GM23338 (cell line): ENCODE results near the gene GATAD2A. TPM values are rescaled to one million over a fixed set of nuclear protein-coding genes. Genes with fewer than 3 reads are reported as not detected.

Experiments used
- ATAC-seq: fragments of 200-7000 bp; cut with Tn5 transposase; 3 replicates; pipeline ENCODE4 v1.9.1; 2020
- DNase-seq: peaks from one replicate; pipeline ENCODE4 v3.0.0-alpha.2; 2015; ENCODE audit warnings: low spot score
- H2AFZ ChIP-seq: fragments of 200-600 bp; sonication (generic); 2 replicates; pipeline ENCODE4 v1.8.0; 2016; ENCODE audit warnings: antibody characterized with exemption, mild to moderate bottlenecking, moderate library complexity
- H3F3A ChIP-seq: fragments of 200-600 bp; sonication (generic); replicated peaks from 2 replicates; pipeline ENCODE4 v1.8.0; 2017; ENCODE audit warnings: antibody characterized with exemption, mixed run types, low read depth
- H3K27ac ChIP-seq: fragments of 200-600 bp; sonication (generic); 2 replicates; pipeline ENCODE4 v1.6.1; 2016; ENCODE audit warnings: low read depth
- H3K27me3 ChIP-seq: fragments of 200-600 bp; sonication (generic); 2 replicates; pipeline ENCODE4 v1.8.0; 2016; ENCODE audit warnings: mild to moderate bottlenecking, mixed run types, moderate library complexity; ENCODE audit not compliant: insufficient read depth
- H3K36me3 ChIP-seq: fragments of 200-600 bp; sonication (generic); 2 replicates; pipeline ENCODE4 v1.8.0; 2016; ENCODE audit warnings: mild to moderate bottlenecking; ENCODE audit not compliant: insufficient read depth
- H3K4me1 ChIP-seq: fragments of 200-600 bp; sonication (generic); 2 replicates; pipeline ENCODE4 v1.8.0; 2016; ENCODE audit warnings: mild to moderate bottlenecking, moderate library complexity; ENCODE audit not compliant: insufficient read depth
- H3K4me2 ChIP-seq: fragments of 200-600 bp; sonication (generic); 2 replicates; pipeline ENCODE4 v1.7.1; 2017; ENCODE audit warnings: mixed run types
- H3K4me3 ChIP-seq: fragments of 200-600 bp; sonication (generic); 2 replicates; pipeline ENCODE4 v1.6.1; 2016; ENCODE audit warnings: mixed run types
- H3K79me2 ChIP-seq: fragments of 200-600 bp; sonication (generic); replicated peaks from 2 replicates; pipeline ENCODE4 v1.8.0; 2017; ENCODE audit warnings: mild to moderate bottlenecking; ENCODE audit not compliant: insufficient read depth
- H3K9me2 ChIP-seq: fragments of 200-600 bp; sonication (generic); 2 replicates; pipeline ENCODE4 v1.8.0; 2017; ENCODE audit not compliant: insufficient read depth
- H4K20me1 ChIP-seq: fragments of 200-600 bp; sonication (generic); replicated peaks from 2 replicates; pipeline ENCODE4 v1.8.0; 2017; ENCODE audit warnings: mild to moderate bottlenecking; ENCODE audit not compliant: insufficient read depth
- H3K27ac Mint-ChIP-seq: 2 replicates; pipeline ENCODE4 v1.8.0; 2020; ENCODE audit warnings: inconsistent platforms, mild to moderate bottlenecking, moderate library complexity, mixed read lengths
- H3K27me3 Mint-ChIP-seq: 3 replicates; pipeline ENCODE4 v1.8.0; 2022; ENCODE audit warnings: low read depth, mild to moderate bottlenecking, moderate library complexity, mixed read lengths, inconsistent platforms; ENCODE audit not compliant: insufficient read depth, poor library complexity
- H3K36me3 Mint-ChIP-seq: 3 replicates; pipeline ENCODE4 v1.8.0; 2021; ENCODE audit warnings: low read depth, mild to moderate bottlenecking, inconsistent platforms, moderate library complexity, mixed read lengths
- H3K4me1 Mint-ChIP-seq: 3 replicates; pipeline ENCODE4 v1.8.0; 2020; ENCODE audit warnings: mild to moderate bottlenecking, inconsistent platforms, mixed read lengths
- H3K4me3 Mint-ChIP-seq: 3 replicates; pipeline ENCODE4 v1.8.0; 2021; ENCODE audit warnings: moderate library complexity, mild to moderate bottlenecking, inconsistent platforms, mixed read lengths
- H3K9me3 Mint-ChIP-seq: 3 replicates; pipeline ENCODE4 v1.8.0; 2020; ENCODE audit warnings: moderate library complexity, mild to moderate bottlenecking, inconsistent platforms, mixed read lengths
- JUNB ChIP-seq: IDR thresholded peaks from one replicate; pipeline ENCODE4 v1.6.1; 2016; ENCODE audit warnings: antibody characterized with exemption; ENCODE audit not compliant: unreplicated experiment
- POLR2AphosphoS5 ChIP-seq: IDR thresholded peaks from 2 replicates; pipeline ENCODE4 v1.6.1; 2016; ENCODE audit warnings: antibody characterized with exemption, low read depth
- ZNF331 ChIP-seq: fragments of 250-450 bp; sonication (Bioruptor Pico); IDR thresholded peaks from 2 replicates; pipeline ENCODE4 v1.5.0; 2020; ENCODE audit warnings: low read depth, mild to moderate bottlenecking, moderate library complexity
- polyA plus RNA-seq: library from polyadenylated mRNA; unstranded; fragments of >200 nt; fragmentation: Nextera tagmentation; extraction: Ambion mirVana; gene quantifications from 2 replicates; pipeline ENCODE4 v1.2.1, GENCODE V29; 2016
- total RNA-seq: library from RNA; depleted of rRNA; stranded (reverse); fragments of >200 nt; shearing (Covaris generic); gene quantifications from 2 replicates; pipeline ENCODE4 v1.2.3, GENCODE V29; 2014
- TF ChIP-seq, protein P1 (sequence below), 2 experiments: fragments of 200-600 bp in 1 of 2; sonication (generic) in 1 of 2; conservative IDR thresholded peaks; 2 replicates each; pipeline versions ENCODE4 v1.5.1 to v1.6.1; 2016 to 2017; ENCODE audit warnings: antibody characterized with exemption in 2 of 2, low read depth in 2 of 2, mild to moderate bottlenecking in 2 of 2, moderate library complexity in 1 of 2
- TF ChIP-seq, protein P2 (sequence below): fragments of 250-450 bp; sonication (Bioruptor Pico); IDR thresholded peaks from 2 replicates; pipeline ENCODE4 v1.5.0; 2020; ENCODE audit warnings: mild to moderate bottlenecking, moderate library complexity

GATAD2A gene
- total and polyA plus RNA-seq, 2 experiments from 2014 or later: 40.0 to 151 TPM

DNA sequence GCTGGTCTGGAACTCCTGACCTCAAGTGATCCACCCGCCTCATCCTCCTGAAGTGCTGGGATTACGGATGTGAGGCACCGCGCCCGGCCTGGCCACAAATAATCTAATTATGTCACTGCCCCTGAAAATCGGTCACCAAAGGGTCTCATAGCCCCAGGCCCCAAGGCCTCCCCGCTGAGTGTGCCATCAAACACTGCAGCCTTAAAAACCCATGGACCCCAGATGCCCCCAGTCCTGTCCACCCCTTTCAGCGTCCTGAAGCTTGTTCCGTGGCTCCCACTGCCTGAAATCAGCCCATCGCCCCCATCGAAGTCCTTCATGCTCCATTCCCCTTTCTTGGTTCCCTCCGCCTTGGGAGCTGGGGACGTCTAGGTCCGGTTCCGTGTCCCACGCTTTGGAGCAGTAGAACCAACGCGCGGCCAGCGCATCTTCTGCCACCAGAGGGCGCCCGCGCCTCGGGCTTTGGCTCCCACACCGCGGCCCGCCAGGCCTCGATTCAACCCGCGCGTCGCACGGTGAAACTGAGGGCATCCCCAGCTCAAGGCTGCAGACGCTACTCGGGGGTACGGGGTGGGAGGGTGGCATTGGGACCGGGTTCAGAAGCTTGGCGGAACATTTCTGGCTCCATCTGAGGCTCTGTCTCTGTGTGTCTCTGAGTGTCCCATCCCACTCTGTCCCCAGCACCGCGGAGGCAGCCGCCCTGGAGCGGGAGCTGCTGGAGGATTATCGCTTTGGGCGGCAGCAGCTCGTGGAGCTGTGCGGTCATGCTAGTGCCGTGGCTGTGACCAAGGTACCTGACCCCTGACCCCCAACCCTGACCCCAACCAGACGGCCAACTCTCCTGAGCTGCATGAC lies 126.7 kb downstream of the GATAD2A start:
- Mint-ChIP-seq H3K27me3 (peaks cover 22% of the 10 kb centered on the region), H3K36me3 (peaks cover 21% of the 10 kb centered on the region), H3K27ac (0 out of 2 replicates have a peak overlapping the region, but pooled peaks have one; percentile 13), H3K4me3 (no peak overlapping the region; the same call in 2 of the 3 replicates), H3K4me1 (peaks cover 32% of the 10 kb centered on the region), H3K9me3 (no peaks in the 10 kb centered on the region)
- peaks cover 27% of the 10 kb centered on the region for H3F3A ChIP-seq
- no peak overlapping the region for H3K27ac ChIP-seq
- no peaks in the 10 kb centered on the region for H3K79me2 ChIP-seq
- no peaks in the 10 kb centered on the region for H3K9me2 ChIP-seq
- H3K27me3 ChIP-seq: 0 out of 2 replicates have a peak, but pooled peaks cover 3% of the 10 kb centered on the region
- DNase-seq (peak; percentile 94), ATAC-seq (peak; percentile 68)
- no peaks in the 10 kb centered on the region for H3K36me3 ChIP-seq
- H3K4me3 ChIP-seq: no peak overlapping the region
- no peak overlapping the region for H2AFZ ChIP-seq
- H3K4me2 ChIP-seq: peak overlapping the region; percentile 51; the same call in 1 of the 2 replicates
- H4K20me1 ChIP-seq: no peaks in the 10 kb centered on the region; the same call in 1 of the 2 replicates
- TF ChIP-seq, protein P1, sequence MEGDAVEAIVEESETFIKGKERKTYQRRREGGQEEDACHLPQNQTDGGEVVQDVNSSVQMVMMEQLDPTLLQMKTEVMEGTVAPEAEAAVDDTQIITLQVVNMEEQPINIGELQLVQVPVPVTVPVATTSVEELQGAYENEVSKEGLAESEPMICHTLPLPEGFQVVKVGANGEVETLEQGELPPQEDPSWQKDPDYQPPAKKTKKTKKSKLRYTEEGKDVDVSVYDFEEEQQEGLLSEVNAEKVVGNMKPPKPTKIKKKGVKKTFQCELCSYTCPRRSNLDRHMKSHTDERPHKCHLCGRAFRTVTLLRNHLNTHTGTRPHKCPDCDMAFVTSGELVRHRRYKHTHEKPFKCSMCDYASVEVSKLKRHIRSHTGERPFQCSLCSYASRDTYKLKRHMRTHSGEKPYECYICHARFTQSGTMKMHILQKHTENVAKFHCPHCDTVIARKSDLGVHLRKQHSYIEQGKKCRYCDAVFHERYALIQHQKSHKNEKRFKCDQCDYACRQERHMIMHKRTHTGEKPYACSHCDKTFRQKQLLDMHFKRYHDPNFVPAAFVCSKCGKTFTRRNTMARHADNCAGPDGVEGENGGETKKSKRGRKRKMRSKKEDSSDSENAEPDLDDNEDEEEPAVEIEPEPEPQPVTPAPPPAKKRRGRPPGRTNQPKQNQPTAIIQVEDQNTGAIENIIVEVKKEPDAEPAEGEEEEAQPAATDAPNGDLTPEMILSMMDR (conservative IDR thresholded peaks at IDR 0.05; ENCODE audit: low read depth in 2 of 2): peak; percentile 92 to 99
- no peak for TF ChIP-seq JUNB
- TF ChIP-seq POLR2AphosphoS5: peak; percentile 54
- no peak for TF ChIP-seq ZNF331 (CRISPR knock-in tag)
- TF ChIP-seq, protein P2, sequence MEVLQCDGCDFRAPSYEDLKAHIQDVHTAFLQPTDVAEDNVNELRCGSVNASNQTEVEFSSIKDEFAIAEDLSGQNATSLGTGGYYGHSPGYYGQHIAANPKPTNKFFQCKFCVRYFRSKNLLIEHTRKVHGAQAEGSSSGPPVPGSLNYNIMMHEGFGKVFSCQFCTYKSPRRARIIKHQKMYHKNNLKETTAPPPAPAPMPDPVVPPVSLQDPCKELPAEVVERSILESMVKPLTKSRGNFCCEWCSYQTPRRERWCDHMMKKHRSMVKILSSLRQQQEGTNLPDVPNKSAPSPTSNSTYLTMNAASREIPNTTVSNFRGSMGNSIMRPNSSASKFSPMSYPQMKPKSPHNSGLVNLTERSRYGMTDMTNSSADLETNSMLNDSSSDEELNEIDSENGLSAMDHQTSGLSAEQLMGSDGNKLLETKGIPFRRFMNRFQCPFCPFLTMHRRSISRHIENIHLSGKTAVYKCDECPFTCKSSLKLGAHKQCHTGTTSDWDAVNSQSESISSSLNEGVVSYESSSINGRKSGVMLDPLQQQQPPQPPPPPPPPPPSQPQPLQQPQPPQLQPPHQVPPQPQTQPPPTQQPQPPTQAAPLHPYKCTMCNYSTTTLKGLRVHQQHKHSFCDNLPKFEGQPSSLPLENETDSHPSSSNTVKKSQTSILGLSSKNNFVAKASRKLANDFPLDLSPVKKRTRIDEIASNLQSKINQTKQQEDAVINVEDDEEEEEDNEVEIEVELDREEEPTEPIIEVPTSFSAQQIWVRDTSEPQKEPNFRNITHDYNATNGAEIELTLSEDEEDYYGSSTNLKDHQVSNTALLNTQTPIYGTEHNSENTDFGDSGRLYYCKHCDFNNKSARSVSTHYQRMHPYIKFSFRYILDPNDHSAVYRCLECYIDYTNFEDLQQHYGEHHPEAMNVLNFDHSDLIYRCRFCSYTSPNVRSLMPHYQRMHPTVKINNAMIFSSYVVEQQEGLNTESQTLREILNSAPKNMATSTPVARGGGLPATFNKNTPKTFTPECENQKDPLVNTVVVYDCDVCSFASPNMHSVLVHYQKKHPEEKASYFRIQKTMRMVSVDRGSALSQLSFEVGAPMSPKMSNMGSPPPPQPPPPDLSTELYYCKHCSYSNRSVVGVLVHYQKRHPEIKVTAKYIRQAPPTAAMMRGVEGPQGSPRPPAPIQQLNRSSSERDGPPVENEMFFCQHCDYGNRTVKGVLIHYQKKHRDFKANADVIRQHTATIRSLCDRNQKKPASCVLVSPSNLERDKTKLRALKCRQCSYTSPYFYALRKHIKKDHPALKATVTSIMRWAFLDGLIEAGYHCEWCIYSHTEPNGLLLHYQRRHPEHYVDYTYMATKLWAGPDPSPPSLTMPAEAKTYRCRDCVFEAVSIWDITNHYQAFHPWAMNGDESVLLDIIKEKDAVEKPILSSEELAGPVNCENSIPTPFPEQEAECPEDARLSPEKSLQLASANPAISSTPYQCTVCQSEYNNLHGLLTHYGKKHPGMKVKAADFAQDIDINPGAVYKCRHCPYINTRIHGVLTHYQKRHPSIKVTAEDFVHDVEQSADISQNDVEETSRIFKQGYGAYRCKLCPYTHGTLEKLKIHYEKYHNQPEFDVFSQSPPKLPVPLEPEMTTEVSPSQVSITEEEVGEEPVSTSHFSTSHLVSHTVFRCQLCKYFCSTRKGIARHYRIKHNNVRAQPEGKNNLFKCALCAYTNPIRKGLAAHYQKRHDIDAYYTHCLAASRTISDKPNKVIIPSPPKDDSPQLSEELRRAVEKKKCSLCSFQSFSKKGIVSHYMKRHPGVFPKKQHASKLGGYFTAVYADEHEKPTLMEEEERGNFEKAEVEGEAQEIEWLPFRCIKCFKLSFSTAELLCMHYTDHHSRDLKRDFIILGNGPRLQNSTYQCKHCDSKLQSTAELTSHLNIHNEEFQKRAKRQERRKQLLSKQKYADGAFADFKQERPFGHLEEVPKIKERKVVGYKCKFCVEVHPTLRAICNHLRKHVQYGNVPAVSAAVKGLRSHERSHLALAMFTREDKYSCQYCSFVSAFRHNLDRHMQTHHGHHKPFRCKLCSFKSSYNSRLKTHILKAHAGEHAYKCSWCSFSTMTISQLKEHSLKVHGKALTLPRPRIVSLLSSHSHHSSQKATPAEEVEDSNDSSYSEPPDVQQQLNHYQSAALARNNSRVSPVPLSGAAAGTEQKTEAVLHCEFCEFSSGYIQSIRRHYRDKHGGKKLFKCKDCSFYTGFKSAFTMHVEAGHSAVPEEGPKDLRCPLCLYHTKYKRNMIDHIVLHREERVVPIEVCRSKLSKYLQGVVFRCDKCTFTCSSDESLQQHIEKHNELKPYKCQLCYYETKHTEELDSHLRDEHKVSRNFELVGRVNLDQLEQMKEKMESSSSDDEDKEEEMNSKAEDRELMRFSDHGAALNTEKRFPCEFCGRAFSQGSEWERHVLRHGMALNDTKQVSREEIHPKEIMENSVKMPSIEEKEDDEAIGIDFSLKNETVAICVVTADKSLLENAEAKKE (CRISPR knock-in tag): no peak
- H3K4me1 ChIP-seq: no peaks in the 10 kb centered on the region; the same call in 1 of the 2 replicates
